ENCODE data around the gene SULT1A2.

Gene SULT1A2

DNA sequence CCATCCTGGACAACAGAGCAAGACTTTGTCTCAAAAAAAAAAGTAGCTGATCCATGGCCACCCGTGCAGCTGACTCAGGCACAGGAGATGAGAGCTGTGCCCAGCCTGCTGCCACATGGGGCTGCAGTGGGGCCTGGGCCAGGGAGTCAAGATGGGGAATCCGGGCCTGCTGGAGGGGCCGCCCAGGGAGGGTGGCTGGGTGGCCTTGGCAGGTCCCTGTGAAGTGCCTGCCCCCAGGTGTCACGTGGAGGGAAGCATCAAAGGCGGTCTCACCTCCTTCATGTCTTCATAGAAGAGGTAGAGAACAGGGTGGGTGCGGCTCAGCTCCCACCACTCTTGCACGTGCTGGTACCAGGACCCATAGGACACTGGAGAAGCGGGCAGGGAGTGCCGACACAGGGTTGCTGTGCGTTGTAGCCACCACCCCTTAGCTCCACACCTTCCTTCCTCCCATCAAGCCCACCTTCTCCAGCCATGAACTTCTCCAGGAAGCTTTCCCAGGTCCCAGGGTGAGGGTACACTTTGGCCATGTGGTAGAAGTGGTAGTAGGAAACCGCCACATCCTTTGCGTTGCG lies 3.8 kb downstream of the SULT1A2 start:
- no peak for DNase-seq (ENCODE audit: low read depth)
- no peak overlapping the region for H3K4me3 ChIP-seq (replicated peaks; ENCODE audit: low read depth, low read length)
- TF ChIP-seq, protein P1, sequence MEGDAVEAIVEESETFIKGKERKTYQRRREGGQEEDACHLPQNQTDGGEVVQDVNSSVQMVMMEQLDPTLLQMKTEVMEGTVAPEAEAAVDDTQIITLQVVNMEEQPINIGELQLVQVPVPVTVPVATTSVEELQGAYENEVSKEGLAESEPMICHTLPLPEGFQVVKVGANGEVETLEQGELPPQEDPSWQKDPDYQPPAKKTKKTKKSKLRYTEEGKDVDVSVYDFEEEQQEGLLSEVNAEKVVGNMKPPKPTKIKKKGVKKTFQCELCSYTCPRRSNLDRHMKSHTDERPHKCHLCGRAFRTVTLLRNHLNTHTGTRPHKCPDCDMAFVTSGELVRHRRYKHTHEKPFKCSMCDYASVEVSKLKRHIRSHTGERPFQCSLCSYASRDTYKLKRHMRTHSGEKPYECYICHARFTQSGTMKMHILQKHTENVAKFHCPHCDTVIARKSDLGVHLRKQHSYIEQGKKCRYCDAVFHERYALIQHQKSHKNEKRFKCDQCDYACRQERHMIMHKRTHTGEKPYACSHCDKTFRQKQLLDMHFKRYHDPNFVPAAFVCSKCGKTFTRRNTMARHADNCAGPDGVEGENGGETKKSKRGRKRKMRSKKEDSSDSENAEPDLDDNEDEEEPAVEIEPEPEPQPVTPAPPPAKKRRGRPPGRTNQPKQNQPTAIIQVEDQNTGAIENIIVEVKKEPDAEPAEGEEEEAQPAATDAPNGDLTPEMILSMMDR (IDR thresholded peaks at IDR 0.05; ENCODE audit: low read length, missing control alignments): no peak

DNA sequence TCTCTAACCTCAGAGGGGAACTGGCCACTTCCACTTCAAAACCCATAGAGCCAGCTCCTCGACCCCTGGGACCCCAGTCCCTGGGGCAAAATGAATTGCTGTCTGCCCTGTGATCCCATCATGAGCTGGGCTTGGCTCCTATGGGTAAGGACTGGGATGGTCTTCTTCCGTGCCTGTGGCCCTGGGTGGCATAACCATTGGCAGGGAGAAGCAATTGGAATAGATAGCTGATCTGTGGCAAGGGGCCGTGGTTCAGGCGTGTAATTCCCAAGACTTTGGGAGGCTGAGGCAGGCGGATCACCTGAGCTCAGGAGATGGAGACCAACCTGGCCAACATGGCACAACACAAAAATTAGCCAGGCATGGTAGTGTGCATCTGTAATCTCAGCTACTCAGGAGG lies 4.3 kb downstream of the SULT1A2 start:
- DNase-seq (ENCODE audit: low read depth): no peak
- H3K4me3 ChIP-seq (replicated peaks; ENCODE audit: low read depth, low read length): no peak overlapping the region
- TF ChIP-seq, protein P1 (IDR thresholded peaks at IDR 0.05; ENCODE audit: low read length, missing control alignments): no peak

DNA sequence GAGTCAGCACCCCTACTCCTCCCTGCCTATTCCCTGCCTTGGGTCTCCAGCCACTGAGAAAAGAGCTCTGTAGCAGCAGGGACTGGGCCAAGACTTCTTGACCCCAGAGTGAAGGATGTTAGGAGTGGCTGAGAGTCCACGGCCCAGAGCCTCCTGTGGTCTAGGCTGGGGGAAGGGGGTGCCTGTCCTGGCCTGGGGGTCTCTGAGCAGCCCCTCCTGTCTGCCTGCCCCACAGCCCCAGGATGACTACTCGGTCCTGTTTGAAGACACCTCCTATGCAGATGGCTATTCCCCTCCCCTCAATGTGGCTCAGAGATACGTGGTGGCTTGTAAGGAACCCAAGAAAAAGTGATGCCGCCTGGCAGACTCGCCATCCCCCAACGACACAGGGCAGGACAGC lies 5.5 kb downstream of the SULT1A2 start:
- no peak for DNase-seq (ENCODE audit: low read depth)
- no peak overlapping the region for H3K4me3 ChIP-seq (replicated peaks; ENCODE audit: low read depth, low read length)
- TF ChIP-seq, protein P1 (IDR thresholded peaks at IDR 0.05; ENCODE audit: low read length, missing control alignments): no peak

DNA sequence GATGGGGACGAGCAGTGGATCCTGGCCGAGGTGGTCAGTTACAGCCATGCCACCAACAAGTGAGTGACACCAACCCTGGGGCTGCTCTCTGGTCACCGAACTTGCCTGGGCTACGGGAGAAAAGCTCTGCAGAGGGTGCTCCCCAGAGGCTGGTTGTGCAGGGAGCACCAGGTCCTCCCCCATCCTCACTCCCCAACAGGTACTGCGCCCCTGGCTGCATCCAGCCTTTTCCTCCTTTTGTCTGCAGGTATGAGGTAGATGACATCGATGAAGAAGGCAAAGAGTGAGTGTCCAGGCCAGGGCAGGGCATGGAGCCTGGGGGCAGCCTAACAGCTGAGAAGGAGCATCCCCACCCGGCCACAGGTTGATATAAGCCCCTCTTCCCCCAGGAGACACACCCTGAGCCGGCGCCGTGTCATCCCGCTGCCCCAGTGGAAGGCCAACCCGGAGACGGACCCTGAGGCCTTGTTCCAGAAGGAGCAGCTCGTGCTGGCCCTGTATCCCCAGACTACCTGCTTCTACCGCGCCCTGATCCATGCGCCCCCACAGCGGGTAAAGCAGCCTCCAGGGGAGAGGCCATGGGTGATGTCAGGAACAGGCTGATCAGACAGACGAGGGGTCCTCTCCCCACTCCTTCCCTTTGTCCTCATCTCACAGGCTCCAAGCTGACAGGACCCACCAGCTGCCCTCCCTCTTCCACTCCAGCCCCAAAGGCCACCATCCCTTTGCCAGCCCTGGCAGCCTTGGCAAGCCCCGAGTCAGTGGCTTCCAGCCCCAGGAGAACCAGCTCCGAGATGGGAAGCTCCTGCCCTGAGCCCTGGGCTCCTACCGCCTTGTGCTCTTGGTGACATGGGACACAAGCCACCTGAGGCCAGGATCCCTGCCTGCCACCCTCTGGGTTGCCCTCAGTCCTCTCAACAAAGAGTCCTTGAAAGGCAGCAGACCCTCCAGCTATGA lies 6.2 kb downstream of the SULT1A2 start:
- TF ChIP-seq, protein P1 (IDR thresholded peaks at IDR 0.05; ENCODE audit: low read length, missing control alignments): no peak
- H3K4me3 ChIP-seq (replicated peaks; ENCODE audit: low read depth, low read length): no peak overlapping the region
- DNase-seq (ENCODE audit: low read depth): no peak

DNA sequence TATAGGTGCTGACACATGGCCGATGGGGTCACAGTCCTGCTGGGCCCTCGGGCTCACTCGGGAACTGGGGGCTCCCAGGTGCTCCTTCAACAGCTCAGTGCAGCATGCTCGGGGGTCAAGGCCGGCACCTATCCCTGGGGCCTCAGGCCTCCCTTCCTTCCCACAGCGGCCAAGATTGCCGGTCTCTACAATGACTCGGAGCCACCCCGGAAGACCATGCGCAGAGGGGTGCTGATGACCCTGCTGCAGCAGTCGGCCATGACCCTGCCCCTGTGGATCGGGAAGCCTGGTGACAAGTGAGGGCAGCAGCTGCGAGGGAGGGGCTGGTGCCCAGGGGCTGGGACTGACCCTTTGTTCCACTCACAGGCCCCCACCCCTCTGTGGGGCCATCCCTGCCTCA lies 6.9 kb downstream of the SULT1A2 start:
- H3K4me3 ChIP-seq (replicated peaks; ENCODE audit: low read depth, low read length): no peak overlapping the region
- TF ChIP-seq, protein P1 (IDR thresholded peaks at IDR 0.05; ENCODE audit: low read length, missing control alignments): no peak

DNA sequence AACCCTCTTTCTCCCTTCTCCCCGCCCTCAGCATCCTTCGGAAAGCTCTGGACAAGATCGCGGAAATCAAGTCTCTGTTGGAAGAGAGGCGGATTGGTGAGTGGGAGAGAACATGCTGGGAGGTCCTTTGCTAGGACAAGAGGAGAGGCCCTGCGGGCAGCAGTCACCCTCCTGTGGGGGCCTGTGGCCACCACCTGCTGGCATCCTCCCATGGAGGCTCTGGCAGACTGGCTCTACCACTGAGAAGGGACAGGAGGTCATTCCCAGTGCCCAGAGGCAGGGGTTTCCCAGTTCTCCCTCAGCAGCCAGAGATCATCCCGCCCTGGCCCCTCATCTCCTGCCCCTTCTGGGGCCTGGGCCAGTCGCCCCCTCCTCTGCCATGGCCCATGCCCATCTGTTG lies 7.8 kb downstream of the SULT1A2 start:
- no peak overlapping the region for H3K4me3 ChIP-seq (replicated peaks; ENCODE audit: low read depth, low read length)
- DNase-seq (ENCODE audit: low read depth): no peak
- TF ChIP-seq, protein P1 (IDR thresholded peaks at IDR 0.05; ENCODE audit: low read length, missing control alignments): no peak

More for the DNA sequence above, 6.9 kb downstream of the SULT1A2 start:
- DNase-seq (ENCODE audit: low read depth): no peak
